Activated naive CD4-positive, alpha-beta T cell treated with anti-CD3 and anti-CD28 coated beads, Interleukin-2, amount 50 U/mL, for 72 hours (primary cell): ENCODE data around the gene ENAH. TPM values are rescaled to one million over a fixed set of nuclear protein-coding genes. Genes with fewer than 3 reads are reported as not detected.

ENCODE experiments used
- ATAC-seq, 2 donors: fragments of 150-1000 bp; cut with Tn5 transposase; 2 replicates each; pipeline ENCODE4 v1.10.0; 2021; ENCODE audit warnings: mild to moderate bottlenecking in 2 of 2, moderate library complexity in 2 of 2
- DNase-seq, 2 donors: peaks; one replicate each; pipeline ENCODE4 v3.0.0; 2021 to 2022; ENCODE audit warnings: low spot score in 2 of 2
- H3K27ac Mint-ChIP-seq, 2 donors: one replicate each; pipeline ENCODE4 v1.8.0; 2022; ENCODE audit warnings: mild to moderate bottlenecking in 2 of 2, mixed read lengths in 2 of 2
- H3K36me3 Mint-ChIP-seq, 2 donors: one replicate each; pipeline ENCODE4 v1.8.0; 2022; ENCODE audit warnings: mixed read lengths in 2 of 2
- H3K9me3 Mint-ChIP-seq, 2 donors: one replicate each; pipeline ENCODE4 v1.8.0; 2022; ENCODE audit warnings: mixed read lengths in 2 of 2
- total RNA-seq, 2 donors: library from RNA; stranded (reverse); gene quantifications; one replicate each; pipeline ENCODE4 v1.2.3, GENCODE V29; 2022

ENAH gene
- total RNA-seq, 2 donors from 2014 or later = 0.09 to 0.89 TPM

- peaks cover 5 to 8% of the 10 kb centered on the region in 2 donors for H3K9me3 Mint-ChIP-seq
- no peak overlapping the region for H3K27ac Mint-ChIP-seq
- DNase-seq = no peak
- H3K36me3 Mint-ChIP-seq = peaks cover 0 to 6% of the 10 kb centered on the region in 2 donors
- ATAC-seq = no peak
These were observed 50.9 kb downstream of the ENAH start for GRCh38 chr1:225601902-225602589.

GRCh38 chr1:225598847-225599246 is 54.1 kb downstream of the ENAH start:
- Mint-ChIP-seq H3K36me3 (peaks cover 0 to 6% of the 10 kb centered on the region in 2 donors), H3K9me3 (peaks cover 5 to 8% of the 10 kb centered on the region in 2 donors), H3K27ac (no peak overlapping the region)
- ATAC-seq = no peak
- DNase-seq = no peak

- peaks cover 0 to 6% of the 10 kb centered on the region in 2 donors for H3K36me3 Mint-ChIP-seq
- no peak for DNase-seq
- ATAC-seq = no peak
- H3K9me3 Mint-ChIP-seq = peaks cover 5 to 8% of the 10 kb centered on the region in 2 donors
- H3K27ac Mint-ChIP-seq = no peak overlapping the region
These were observed 54.9 kb downstream of the ENAH start for GRCh38 chr1:225597926-225598575.

GRCh38 chr1:225596736-225597135 is 56.2 kb downstream of the ENAH start:
- Mint-ChIP-seq H3K27ac (no peak overlapping the region), H3K9me3 (peaks cover 5 to 8% of the 10 kb centered on the region in 2 donors), H3K36me3 (peaks cover 0 to 6% of the 10 kb centered on the region in 2 donors)
- DNase-seq (no peak), ATAC-seq (no peak)

GRCh38 chr1:225595974-225596551 is 56.9 kb downstream of the ENAH start:
- Mint-ChIP-seq H3K9me3 (peaks cover 5 to 8% of the 10 kb centered on the region in 2 donors), H3K36me3 (peaks cover 0 to 6% of the 10 kb centered on the region in 2 donors), H3K27ac (no peak overlapping the region)
- ATAC-seq = no peak
- no peak for DNase-seq

GRCh38 chr1:225595452-225595851 is 57.5 kb downstream of the ENAH start:
- Mint-ChIP-seq H3K36me3 (peaks cover 0 to 6% of the 10 kb centered on the region in 2 donors), H3K9me3 (peaks cover 5 to 8% of the 10 kb centered on the region in 2 donors), H3K27ac (no peak overlapping the region)
- no peak for DNase-seq
- no peak for ATAC-seq

GRCh38 chr1:225593414-225593813 is 59.5 kb downstream of the ENAH start:
- ATAC-seq = no peak
- Mint-ChIP-seq H3K9me3 (no peaks in the 10 kb centered on the region), H3K36me3 (no peaks in the 10 kb centered on the region), H3K27ac (no peak overlapping the region)
- DNase-seq = no peak

- H3K36me3 Mint-ChIP-seq = no peaks in the 10 kb centered on the region
- DNase-seq (no peak), ATAC-seq (no peak)
- H3K27ac Mint-ChIP-seq = no peak overlapping the region
- H3K9me3 Mint-ChIP-seq = no peaks in the 10 kb centered on the region
These were observed 60.4 kb downstream of the ENAH start for GRCh38 chr1:225592362-225593025.

- no peaks in the 10 kb centered on the region for H3K9me3 Mint-ChIP-seq
- no peak overlapping the region for H3K27ac Mint-ChIP-seq
- no peak for DNase-seq
- no peaks in the 10 kb centered on the region for H3K36me3 Mint-ChIP-seq
- no peak for ATAC-seq
These were observed 65.6 kb downstream of the ENAH start for GRCh38 chr1:225587310-225587709.

GRCh38 chr1:225581186-225581585 is 71.7 kb downstream of the ENAH start:
- Mint-ChIP-seq H3K36me3 (no peaks in the 10 kb centered on the region), H3K27ac (no peak overlapping the region), H3K9me3 (no peaks in the 10 kb centered on the region)
- no peak for DNase-seq
- no peak for ATAC-seq

- DNase-seq (no peak), ATAC-seq (no peak)
- no peak overlapping the region for H3K27ac Mint-ChIP-seq
- H3K36me3 Mint-ChIP-seq = no peaks in the 10 kb centered on the region
- no peaks in the 10 kb centered on the region for H3K9me3 Mint-ChIP-seq
These were observed 72.5 kb downstream of the ENAH start for GRCh38 chr1:225580238-225581099.

- no peaks in the 10 kb centered on the region for H3K9me3 Mint-ChIP-seq
- DNase-seq (no peak), ATAC-seq (no peak)
These were observed 74.5 kb downstream of the ENAH start for GRCh38 chr1:225578251-225578977.

GRCh38 chr1:225577241-225577640 is 75.7 kb downstream of the ENAH start:
- no peak overlapping the region for H3K27ac Mint-ChIP-seq
- ATAC-seq (no peak), DNase-seq (no peak)
- H3K9me3 Mint-ChIP-seq = no peaks in the 10 kb centered on the region
- no peaks in the 10 kb centered on the region for H3K36me3 Mint-ChIP-seq

More at GRCh38 chr1:225578251-225578977, 74.5 kb downstream of the ENAH start:
- H3K36me3 Mint-ChIP-seq = no peaks in the 10 kb centered on the region
- no peak overlapping the region for H3K27ac Mint-ChIP-seq

GRCh38 chr1:225573216-225573615 is 79.7 kb downstream of the ENAH start:
- no peaks in the 10 kb centered on the region for H3K36me3 Mint-ChIP-seq
- no peak overlapping the region for H3K27ac Mint-ChIP-seq
- ATAC-seq (no peak), DNase-seq (no peak)
- H3K9me3 Mint-ChIP-seq = no peaks in the 10 kb centered on the region

GRCh38 chr1:225572422-225572821 is 80.5 kb downstream of the ENAH start:
- Mint-ChIP-seq H3K27ac (no peak overlapping the region), H3K36me3 (no peaks in the 10 kb centered on the region), H3K9me3 (no peaks in the 10 kb centered on the region)
- ATAC-seq (no peak), DNase-seq (no peak)

GRCh38 chr1:225567789-225568188 is 85.1 kb downstream of the ENAH start:
- H3K9me3 Mint-ChIP-seq = no peaks in the 10 kb centered on the region
- H3K36me3 Mint-ChIP-seq = no peaks in the 10 kb centered on the region
- H3K27ac Mint-ChIP-seq = no peak overlapping the region
- ATAC-seq (no peak), DNase-seq (no peak)
